HL-60/S4 (cell line): ENCODE measurements around the gene MATN3.
"Not testable (repeated sequence)": the region's sequence is repeated elsewhere in the genome, so short reads cannot be mapped to it uniquely, and the experiment has no call there.

Experiments
- in situ Hi-C: fragments of 300-500 bp; cut with MboI; formaldehyde crosslinking; loops from 2 replicates; pipeline ENCODE4 v1.14.3; 2022; ENCODE audit warnings: low sequenced_read_pairs

MATN3 gene

GRCh38 chr2:20012282-20013125 lies at the start of gene MATN3:
TSS of gene MATN3 (minus strand) at chr2:20012668. CDS start at chr2:20012631, 37 bp downstream.
- in situ Hi-C loops = no loop called here

GRCh38 chr2:20061940-20062339 lies 49.5 kb upstream of the MATN3 start:
- in situ Hi-C loops = no loop called here

- in situ Hi-C loops = no loop called here
Measured at GRCh38 chr2:20061476-20061875, 49.0 kb upstream of the MATN3 start.

- in situ Hi-C loops = no loop called here
Measured at GRCh38 chr2:20060106-20060505, 47.6 kb upstream of the MATN3 start.

- in situ Hi-C loops = no loop called here
Measured at GRCh38 chr2:20057268-20057667, 44.8 kb upstream of the MATN3 start.

- in situ Hi-C loops = no loop called here
Measured at GRCh38 chr2:20054931-20055330, 42.5 kb upstream of the MATN3 start.

GRCh38 chr2:20054119-20054518 lies 41.7 kb upstream of the MATN3 start:
- in situ Hi-C loops = no loop called here

- in situ Hi-C loops = no loop called here
Measured at GRCh38 chr2:20052861-20053281, 40.4 kb upstream of the MATN3 start.

- in situ Hi-C loops = no loop called here
Measured at GRCh38 chr2:20052229-20052851, 39.9 kb upstream of the MATN3 start.

- in situ Hi-C loops = no loop called here
Measured at GRCh38 chr2:20051532-20052228, 39.2 kb upstream of the MATN3 start, which contains the start of gene LAPTM4A. TSS of gene LAPTM4A (minus strand) at chr2:20051628. CDS start at chr2:20051520, 108 bp downstream.

GRCh38 chr2:20050646-20051531 lies 38.4 kb upstream of the MATN3 start:
- in situ Hi-C loops = no loop called here

- in situ Hi-C loops = no loop called here
Measured at GRCh38 chr2:20050104-20050645, 37.7 kb upstream of the MATN3 start.

- in situ Hi-C loops = no loop called here
Measured at GRCh38 chr2:20049637-20050036, 37.2 kb upstream of the MATN3 start.

- in situ Hi-C loops = no loop called here
Measured at GRCh38 chr2:20048488-20049448, 36.3 kb upstream of the MATN3 start.

- in situ Hi-C loops = not testable (repeated sequence)
Measured at GRCh38 chr2:20045712-20046292, 33.3 kb upstream of the MATN3 start.

GRCh38 chr2:20044778-20045177 lies 32.3 kb upstream of the MATN3 start:
- in situ Hi-C loops = no loop called here

GRCh38 chr2:20042531-20042930 lies 30.1 kb upstream of the MATN3 start:
- in situ Hi-C loops = no loop called here

- in situ Hi-C loops = no loop called here
Measured at GRCh38 chr2:20040489-20041172, 28.2 kb upstream of the MATN3 start.
